H1 (cell line): ENCODE results near the gene PCDH11Y. TPM values are rescaled to one million over a fixed set of nuclear protein-coding genes. Genes with fewer than 3 reads are reported as not detected.
"Not testable (repeated sequence)": the region's sequence is repeated elsewhere in the genome, so short reads cannot be mapped to it uniquely, and the experiment has no call there.

Experiments
- CTCF ChIA-PET: fragments of 300-600 bp; sonication (Branson Sonifier 250); formaldehyde crosslinking; loops from one replicate; lab custom pipeline; 2021; ENCODE audit not compliant: partially characterized antibody; lab: Charles Lee
- POLR2A ChIA-PET: fragments of 300-600 bp; sonication (Branson Sonifier 250); formaldehyde crosslinking; loops from one replicate; lab custom pipeline; 2021; ENCODE audit warnings: inconsistent platforms; ENCODE audit not compliant: partially characterized antibody; lab: Charles Lee
- DNase-seq, 2 experiments: peaks; one replicate each; pipeline versions ENCODE4 v3.0.0 to v3.0.0-alpha.2; 2010 to 2022; ENCODE audit warnings: low spot score in 2 of 2, low read depth in 1 of 2, mixed read lengths in 1 of 2
- FAIRE-seq: peaks from 2 replicates; lab custom pipeline; 2011; peaks lifted over from hg19 to GRCh38; lab: Jason Lieb, UNC
- H2AFZ ChIP-seq: 2 replicates; pipeline ENCODE4 v1.8.1; 2012; ENCODE audit warnings: low read length, inconsistent platforms
- H2AK5ac ChIP-seq: 2 replicates; pipeline ENCODE4 v1.6.1; 2013; ENCODE audit warnings: low read depth, low read length
- H2BK120ac ChIP-seq: replicated peaks from 2 replicates; pipeline ENCODE3; 2013; ENCODE audit warnings: low read depth, low read length, inconsistent platforms
- H2BK12ac ChIP-seq: 2 replicates; pipeline ENCODE4 v1.6.1; 2013; ENCODE audit warnings: low read depth, low read length
- H2BK15ac ChIP-seq: 2 replicates; pipeline ENCODE4 v1.6.1; 2013; ENCODE audit warnings: low read length
- H2BK20ac ChIP-seq: 2 replicates; pipeline ENCODE4 v1.6.1; 2013; ENCODE audit warnings: low read length
- H2BK5ac ChIP-seq: 2 replicates; pipeline ENCODE4 v1.6.1; 2013; ENCODE audit warnings: low read depth, low read length
- H3K14ac ChIP-seq: 2 replicates; pipeline ENCODE4 v1.6.1; 2013; ENCODE audit warnings: inconsistent platforms; ENCODE audit not compliant: insufficient read length
- H3K18ac ChIP-seq: 2 replicates; pipeline ENCODE4 v1.6.1; 2013; ENCODE audit warnings: low read length; ENCODE audit errors: extremely low read depth
- H3K23ac ChIP-seq: 2 replicates; pipeline ENCODE4 v1.6.1; 2013; ENCODE audit warnings: inconsistent platforms; ENCODE audit not compliant: insufficient read length
- H3K23me2 ChIP-seq: 2 replicates; pipeline ENCODE4 v1.6.1; 2013; ENCODE audit warnings: low read depth, low read length
- H3K27ac ChIP-seq: 2 replicates; pipeline ENCODE4 v1.6.1; 2011; ENCODE audit warnings: low read depth, low read length, inconsistent platforms
- H3K27me3 ChIP-seq, 4 experiments: replicated peaks in 1 of 4; 1 replicate in 1 of 4; 2 replicates in 3 of 4; pipeline versions ENCODE4 v1.6.1 to v1.8.1; 2011 to 2013; ENCODE audit warnings: low read length in 3 of 4, mild to moderate bottlenecking in 3 of 4, inconsistent platforms in 2 of 4, mixed read lengths in 2 of 4, moderate library complexity in 1 of 4; ENCODE audit not compliant: control insufficient read depth in 3 of 4, insufficient read depth in 3 of 4; ENCODE audit errors: extremely low read depth in 1 of 4
- H3K36me3 ChIP-seq, 4 experiments: 2 replicates each; pipeline versions ENCODE4 v1.6.1 to v1.8.1; 2011 to 2013; ENCODE audit warnings: mild to moderate bottlenecking in 4 of 4, low read length in 3 of 4, moderate library complexity in 2 of 4, control low read depth in 1 of 4, inconsistent platforms in 1 of 4; ENCODE audit not compliant: insufficient read depth in 4 of 4, control insufficient read depth in 2 of 4
- H3K4ac ChIP-seq: replicated peaks from 2 replicates; pipeline ENCODE3; 2013; ENCODE audit warnings: low read length, low read depth, mixed read lengths, inconsistent platforms; ENCODE audit not compliant: insufficient read length
- H3K4me1 ChIP-seq, 4 experiments: replicated peaks in 1 of 4; 1 replicate in 1 of 4; 2 replicates in 3 of 4; pipeline versions ENCODE4 v1.6.1 to v1.8.1; 2011 to 2013; ENCODE audit warnings: low read length in 3 of 4, inconsistent platforms in 2 of 4, mixed read lengths in 1 of 4; ENCODE audit not compliant: insufficient read depth in 4 of 4, control insufficient read depth in 3 of 4
- H3K4me2 ChIP-seq, 2 experiments: 2 replicates each; pipeline versions ENCODE4 v1.6.1 to v1.8.1; 2011 to 2013; ENCODE audit warnings: low read depth in 2 of 2, low read length in 2 of 2, control low read depth in 1 of 2, inconsistent platforms in 1 of 2, mild to moderate bottlenecking in 1 of 2; ENCODE audit not compliant: insufficient read depth in 1 of 2
- H3K4me3 ChIP-seq, 4 experiments: fragments of 200-600, 300-600 bp in 1 of 4; sonication (generic), shearing (Covaris generic), sonication (Bioruptor Twin) in 1 of 4; 2 replicates each; pipeline versions ENCODE4 v1.5.1 to v1.8.1; 2011 to 2016; ENCODE audit warnings: low read length in 4 of 4, low read depth in 3 of 4, control low read depth in 2 of 4, inconsistent platforms in 2 of 4, mild to moderate bottlenecking in 2 of 4, mixed read lengths in 1 of 4, moderate library complexity in 1 of 4; ENCODE audit not compliant: insufficient read depth in 2 of 4; ENCODE audit errors: extremely low read depth in 1 of 4
- H3K56ac ChIP-seq: replicated peaks from 2 replicates; pipeline ENCODE3; 2013; ENCODE audit warnings: low read depth, mild to moderate bottlenecking, mixed read lengths, low read length, inconsistent platforms; ENCODE audit not compliant: insufficient read length
- H3K79me1 ChIP-seq: 2 replicates; pipeline ENCODE4 v1.6.1; 2013; ENCODE audit warnings: low read depth, low read length, control low read depth
- H3K79me2 ChIP-seq, 2 experiments: 2 replicates each; pipeline versions ENCODE4 v1.6.1 to v1.8.1; 2012 to 2013; ENCODE audit warnings: low read length in 2 of 2, mild to moderate bottlenecking in 2 of 2, inconsistent platforms in 1 of 2; ENCODE audit not compliant: insufficient read depth in 2 of 2, control insufficient read depth in 1 of 2
- H3K9ac ChIP-seq, 4 experiments: replicated peaks in 1 of 4; 1 replicate in 1 of 4; 2 replicates in 3 of 4; pipeline versions ENCODE4 v1.6.1 to v1.8.1; 2011 to 2013; ENCODE audit warnings: low read depth in 3 of 4, low read length in 3 of 4, control low read depth in 2 of 4, mild to moderate bottlenecking in 2 of 4, moderate library complexity in 2 of 4, inconsistent platforms in 1 of 4; ENCODE audit errors: extremely low read depth in 1 of 4
- H3K9me3 ChIP-seq, 2 experiments: 2 replicates each; pipeline versions ENCODE4 v1.6.1 to v1.8.1; 2012 to 2013; ENCODE audit warnings: mild to moderate bottlenecking in 2 of 2, moderate library complexity in 2 of 2, control low read depth in 1 of 2, inconsistent platforms in 1 of 2, low read depth in 1 of 2, low read length in 1 of 2, mixed read lengths in 1 of 2; ENCODE audit not compliant: insufficient read depth in 2 of 2
- H4K20me1 ChIP-seq, 2 experiments: replicated peaks in 1 of 2; 2 replicates each; pipeline versions ENCODE3 to v1.8.1; 2011 to 2013; ENCODE audit warnings: inconsistent platforms in 2 of 2, low read length in 2 of 2, mild to moderate bottlenecking in 1 of 2; ENCODE audit not compliant: insufficient read depth in 2 of 2, control insufficient read depth in 1 of 2
- H4K5ac ChIP-seq: 2 replicates; pipeline ENCODE4 v1.6.1; 2013; ENCODE audit warnings: low read length, low read depth, mixed read lengths, inconsistent platforms; ENCODE audit not compliant: insufficient read length
- H4K8ac ChIP-seq: 2 replicates; pipeline ENCODE4 v1.8.0; 2013; ENCODE audit warnings: mild to moderate bottlenecking, moderate library complexity, low read length, inconsistent platforms; ENCODE audit not compliant: insufficient read depth; ENCODE audit errors: extremely low read depth
- H4K91ac ChIP-seq: replicated peaks from 2 replicates; pipeline ENCODE3; 2013; ENCODE audit warnings: low read length, mixed read lengths, inconsistent platforms; ENCODE audit not compliant: insufficient read length
- RAD21 ChIP-seq, 2 experiments: IDR thresholded peaks in 1 of 2; conservative IDR thresholded peaks in 1 of 2; 2 replicates each; pipeline ENCODE4 v1.6.1; 2011; ENCODE audit warnings: low read depth in 2 of 2, low read length in 2 of 2, improper control_type of control experiment in 1 of 2, inconsistent platforms in 1 of 2, mild to moderate bottlenecking in 1 of 2, moderate library complexity in 1 of 2
- WGBS, 2 experiments: shearing (Covaris generic) in 1 of 2; methylation state at CpG; one replicate each; pipeline versions ENCODE4 v1.1.6 to v1.1.7; 2013 to 2015; ENCODE audit warnings: low lambda C conversion rate in 2 of 2, mixed read lengths in 2 of 2, inconsistent platforms in 1 of 2, low coverage in 1 of 2, missing lambda C conversion rate in 1 of 2; ENCODE audit not compliant: insufficient replicate concordance in 2 of 2, insufficient coverage in 1 of 2, insufficient read length in 1 of 2; ENCODE audit errors: extremely low coverage in 1 of 2, missing lambda C conversion rate in 1 of 2; 5-methylcytosine and 5-hydroxymethylcytosine counted together
- polyA plus RNA-seq, 7 experiments: library from polyadenylated mRNA; depleted of rRNA in 3 of 7; stranded (reverse) in 5 of 7; unstranded in 2 of 7; fragments of >200 nt in 5 of 7; fragments of 200-250 nt in 2 of 7; gene quantifications; 1 replicate in 5 of 7; 2 replicates in 1 of 7; 4 replicates in 1 of 7; pipeline versions ENCODE4 v1.2.1 to v1.2.3, GENCODE V29; 2011 to 2013; ENCODE audit warnings: missing spikeins in 2 of 7, mixed read lengths in 2 of 7
- total RNA-seq: library from RNA; stranded (reverse); fragmentation: NEBNext Ultra II Directional; extraction: Animal tissue kit (Norgen Biotek cat#: 25700); gene quantifications from 2 replicates; pipeline ENCODE4 v1.2.1, GENCODE V29; 2021

PCDH11Y gene
- total and polyA plus RNA-seq, 2 of the 8 experiments (the other 6 are each of a cell fraction or from before 2014, with no cell fraction given), result 0.86 to 9.3 TPM

DNA sequence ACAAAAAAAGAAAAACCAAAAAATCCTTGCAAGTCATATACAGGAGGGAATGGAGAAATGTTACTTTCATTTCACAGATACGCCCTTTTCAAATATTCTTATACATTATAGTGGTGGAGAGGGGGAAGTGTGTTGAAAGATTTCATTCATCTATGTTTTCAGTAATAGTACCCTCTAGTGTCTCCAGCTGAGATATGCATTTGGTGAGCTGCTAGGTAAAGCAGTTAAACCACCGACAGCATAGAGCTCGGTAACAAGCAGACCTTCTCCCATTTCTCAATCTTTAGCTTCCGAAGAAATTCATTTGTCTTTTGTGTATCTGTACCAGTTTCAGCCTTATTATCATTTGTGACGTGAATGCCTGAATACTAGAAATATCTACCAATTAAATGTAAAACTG, 5.2 kb upstream of the PCDH11Y start:
- POLR2A ChIA-PET, H3K23me2 ChIP-seq, H3K23ac ChIP-seq, H3K79me1 ChIP-seq, H3K56ac ChIP-seq, H3K9ac ChIP-seq, H4K91ac ChIP-seq, H2AFZ ChIP-seq, H3K4me2 ChIP-seq, H4K5ac ChIP-seq, H2BK20ac ChIP-seq, H2AK5ac ChIP-seq, H2BK12ac ChIP-seq, H3K27me3 ChIP-seq, H3K4ac ChIP-seq, H2BK5ac ChIP-seq, H4K20me1 ChIP-seq, H3K27ac ChIP-seq, H3K36me3 ChIP-seq, H3K4me3 ChIP-seq, H3K18ac ChIP-seq, H2BK15ac ChIP-seq, H3K9me3 ChIP-seq, H4K8ac ChIP-seq, H3K79me2 ChIP-seq, H2BK120ac ChIP-seq, DNase-seq, CTCF ChIA-PET, H3K14ac ChIP-seq, H3K4me1 ChIP-seq: not testable (repeated sequence)
- WGBS, 2 experiments, result 75% methylated on average over 3 of the region's 5 CpGs; no CpG with 5 or more reads in 1 of the 2 experiments
- FAIRE-seq, result peak; percentile 76
- TF ChIP-seq RAD21 (IDR thresholded peaks at IDR 0.05 in 1 of 2, conservative IDR thresholded peaks at IDR 0.05 in 1 of 2; ENCODE audit: low read depth in 2 of 2, low read length in 2 of 2), result 0 out of 4 replicates have a peak, but pooled peaks of 1 of the 2 experiments have one; percentile 4
